ENCODE data around the gene SLC30A7. TPM values are rescaled to one million over a fixed set of nuclear protein-coding genes. Genes with fewer than 3 reads are reported as not detected.

Gene SLC30A7
- polyA plus RNA-seq, 3 donors = 9.2 to 23.3 (median 17.6) TPM

- Histone ChIP-seq H3K36me3 (replicated peaks in 1 of 2; ENCODE audit: control insufficient read depth in 1 of 2, insufficient read depth in 2 of 2, low read length in 2 of 2) (no peaks in the 10 kb centered on the region), H3K27me3 (ENCODE audit: control insufficient read depth in 2 of 2, insufficient read depth in 2 of 2, low read length in 2 of 2) (no peaks in the 10 kb centered on the region), H3K4me2 (replicated peaks; ENCODE audit: extremely low read depth, low read length, poor library complexity, severe bottlenecking) (no peak overlapping the region), H3K9ac (ENCODE audit: insufficient read depth, low read length, poor library complexity, severe bottlenecking) (no peak overlapping the region), H3K9me3 (replicated peaks in 1 of 2; ENCODE audit: control insufficient read depth in 1 of 2, insufficient read depth in 1 of 2, low read length in 2 of 2) (no peaks in the 10 kb centered on the region), H3K4me3 (replicated peaks in 1 of 3; ENCODE audit: low read depth in 2 of 3, low read length in 3 of 3) (no peak overlapping the region), H2AFZ (ENCODE audit: insufficient read depth, low read depth, low read length, poor library complexity, severe bottlenecking) (no peak overlapping the region), H4K20me1 (ENCODE audit: insufficient read depth, low read length) (no peaks in the 10 kb centered on the region), H3K4me1 (ENCODE audit: control insufficient read depth in 1 of 2, insufficient read depth in 2 of 2, low read length in 2 of 2) (peaks cover 13 to 16% of the 10 kb centered on the region in 2 donors), H3K79me2 (ENCODE audit: insufficient read depth, low read length) (no peaks in the 10 kb centered on the region), H3K27ac (ENCODE audit: low read depth in 1 of 2, low read length in 2 of 2) (no peak overlapping the region)
- intact Hi-C loops (cut with micrococcal nuclease) = no loop called here
- H3K27me3 Mint-ChIP-seq (ENCODE audit: low read depth in 3 of 3) = no peaks in the 10 kb centered on the region
- H3K9me3 Mint-ChIP-seq = peaks cover 0 to 4% (median 0%) of the 10 kb centered on the region in 7 donors
- no peaks in the 10 kb centered on the region for H3K36me3 Mint-ChIP-seq
- no peak for TF ChIP-seq CTCF (IDR thresholded peaks at IDR 0.05)
- no peak for DNase-seq
- no peak overlapping the region for H3K4me3 Mint-ChIP-seq
- H3K27ac Mint-ChIP-seq = no peak overlapping the region
- H3K4me1 Mint-ChIP-seq = peaks cover 16% of the 10 kb centered on the region
These were observed 16.5 kb upstream of the SLC30A7 start for GRCh38 chr1:100879422-100879821.

DNA sequence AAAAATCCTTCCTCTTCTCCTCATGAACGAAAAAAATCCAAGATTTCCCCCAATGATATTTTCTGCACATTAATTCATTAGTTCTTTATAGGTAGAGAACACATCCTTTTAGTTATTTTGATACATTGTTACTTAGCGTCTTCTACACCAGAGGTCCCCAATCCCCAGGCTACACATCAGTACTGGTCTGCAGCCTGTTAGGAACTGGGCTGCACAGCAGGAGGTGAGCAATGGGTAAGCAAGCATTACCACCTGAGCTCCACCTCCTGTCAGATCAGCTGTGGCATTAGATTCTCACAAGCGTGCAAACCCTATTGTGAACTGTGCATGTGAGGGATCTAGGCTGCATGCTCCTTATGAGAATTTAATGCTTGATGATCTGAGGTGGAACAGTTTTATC lies 14.2 kb upstream of the SLC30A7 start:
- intact Hi-C loops (cut with micrococcal nuclease) = no loop called here
- WGBS (ENCODE audit: insufficient coverage) = no CpG with 5 or more reads among the region's 3 CpGs
- Histone ChIP-seq H3K4me1 (ENCODE audit: control insufficient read depth in 1 of 2, insufficient read depth in 2 of 2, low read length in 2 of 2) (peaks cover 13 to 16% of the 10 kb centered on the region in 2 donors), H3K9me3 (replicated peaks in 1 of 2; ENCODE audit: control insufficient read depth in 1 of 2, insufficient read depth in 1 of 2, low read length in 2 of 2) (no peaks in the 10 kb centered on the region), H3K4me3 (replicated peaks in 1 of 3; ENCODE audit: low read depth in 2 of 3, low read length in 3 of 3) (no peak overlapping the region), H3K27me3 (ENCODE audit: control insufficient read depth in 2 of 2, insufficient read depth in 2 of 2, low read length in 2 of 2) (no peaks in the 10 kb centered on the region), H3K9ac (ENCODE audit: insufficient read depth, low read length, poor library complexity, severe bottlenecking) (no peak overlapping the region), H4K20me1 (ENCODE audit: insufficient read depth, low read length) (no peaks in the 10 kb centered on the region), H3K36me3 (replicated peaks in 1 of 2; ENCODE audit: control insufficient read depth in 1 of 2, insufficient read depth in 2 of 2, low read length in 2 of 2) (no peaks in the 10 kb centered on the region), H3K79me2 (ENCODE audit: insufficient read depth, low read length) (no peaks in the 10 kb centered on the region), H2AFZ (ENCODE audit: insufficient read depth, low read depth, low read length, poor library complexity, severe bottlenecking) (no peak overlapping the region), H3K27ac (ENCODE audit: low read depth in 1 of 2, low read length in 2 of 2) (no peak overlapping the region), H3K4me2 (replicated peaks; ENCODE audit: extremely low read depth, low read length, poor library complexity, severe bottlenecking) (no peak overlapping the region)
- Mint-ChIP-seq H3K27ac (peak overlapping the region in 2 of 7 donors; percentile 6), H3K27me3 (ENCODE audit: low read depth in 3 of 3) (no peaks in the 10 kb centered on the region), H3K4me1 (peaks cover 16% of the 10 kb centered on the region), H3K4me3 (no peak overlapping the region), H3K9me3 (peaks cover 0 to 4% (median 0%) of the 10 kb centered on the region in 7 donors), H3K36me3 (no peaks in the 10 kb centered on the region)
- DNase-seq = no peak
- no peak for TF ChIP-seq CTCF (IDR thresholded peaks at IDR 0.05)
